K562 (cell line): Measurements from ENCODE around the gene TMEM181. TPM values are rescaled to one million over a fixed set of nuclear protein-coding genes. Genes with fewer than 3 reads are reported as not detected.

Experiments
- CBFA2T3 ChIP-seq: fragments of 450-650 bp; IDR thresholded peaks from 2 replicates; pipeline ENCODE4 v1.6.1; 2017
- HNRNPK ChIP-seq: fragments of 200-400 bp; formaldehyde crosslinking; IDR thresholded peaks from one replicate; pipeline ENCODE4 v1.6.1; 2018; ENCODE audit warnings: mild to moderate bottlenecking, low read depth, low read length; ENCODE audit not compliant: poor library complexity, severe bottlenecking
- MCM3 ChIP-seq: fragments of 450-650 bp; IDR thresholded peaks from 2 replicates; pipeline ENCODE4 v1.6.1; 2016
- MYNN ChIP-seq, 2 experiments: sonication (generic); formaldehyde crosslinking in 1 of 2; IDR thresholded peaks; 2 replicates each; pipeline versions ENCODE4 v1.5.0 to v1.6.1; 2016 to 2020; ENCODE audit warnings: antibody characterized with exemption in 1 of 2, missing genetic modification reagents in 1 of 2
- NCOA1 ChIP-seq: fragments of 450-650 bp; IDR thresholded peaks from 2 replicates; pipeline ENCODE4 v1.6.1; 2016; ENCODE audit warnings: low read depth
- NCOA6 ChIP-seq: fragments of 450-650 bp; IDR thresholded peaks from 2 replicates; pipeline ENCODE4 v1.6.1; 2017; ENCODE audit warnings: mild to moderate bottlenecking
- PCBP1 ChIP-seq: fragments of 200-400 bp; formaldehyde crosslinking; IDR thresholded peaks from 2 replicates; pipeline ENCODE4 v1.6.1; 2018; ENCODE audit warnings: mild to moderate bottlenecking, low read depth, low read length; ENCODE audit not compliant: poor library complexity, severe bottlenecking
- PTRF ChIP-seq: fragments of 450-650 bp; IDR thresholded peaks from 2 replicates; pipeline ENCODE4 v1.6.1; 2016; ENCODE audit warnings: mild to moderate bottlenecking, missing genetic modification characterization, missing compliant biosample characterization
- SMARCA5 ChIP-seq: fragments of 450-650 bp; IDR thresholded peaks from 2 replicates; pipeline ENCODE4 v1.6.1; 2016
- STAT5B ChIP-seq: fragments of 250-450 bp; sonication (Bioruptor Pico); IDR thresholded peaks from 2 replicates; pipeline ENCODE4 v1.8.0; 2021; ENCODE audit warnings: mild to moderate bottlenecking, inconsistent platforms
- TRIM28 ChIP-seq: fragments of 450-650 bp; IDR thresholded peaks from 2 replicates; pipeline ENCODE4 v1.6.1; 2017
- YBX1 ChIP-seq: fragments of 450-650 bp; IDR thresholded peaks from 2 replicates; pipeline ENCODE4 v1.7.1; 2016; ENCODE audit warnings: mild to moderate bottlenecking
- ZNF282 ChIP-seq: sonication (generic); formaldehyde crosslinking; IDR thresholded peaks from 2 replicates; pipeline ENCODE4 v1.8.1; 2023; ENCODE audit warnings: missing genetic modification reagents
- ZNF76 ChIP-seq: fragments of 250-450 bp; sonication (Bioruptor Pico); IDR thresholded peaks from 2 replicates; pipeline ENCODE4 v1.4.0; 2020; ENCODE audit warnings: mild to moderate bottlenecking, moderate library complexity, borderline replicate concordance
- polyA plus RNA-seq, 8 experiments: library from polyadenylated mRNA; depleted of rRNA in 4 of 8; stranded (reverse) in 5 of 8; unstranded in 3 of 8; fragments of >200 nt; fragmentation: Nextera tagmentation in 2 of 8; fragmentation: Illumina TruSeq in 1 of 8; extraction: Ambion mirVana in 2 of 8; extraction: Trizol in 1 of 8; gene quantifications; 2 replicates each; pipeline versions ENCODE4 v1.2.1 to v1.2.3, GENCODE V29; 2011 to 2014; ENCODE audit warnings: inconsistent platforms in 1 of 8, missing spikeins in 1 of 8
- total RNA-seq, 7 experiments: library from RNA; depleted of rRNA in 6 of 7; stranded (reverse); fragments of >200 nt in 6 of 7; fragmentation: Illumina TruSeq in 2 of 7; extraction: Trizol in 2 of 7; gene quantifications; 2 replicates each; pipeline versions ENCODE4 v1.2.1 to v1.2.3, GENCODE V29; 2011 to 2021; ENCODE audit warnings: low replicate concordance in 1 of 7
- TF ChIP-seq, protein P1 (sequence below): fragments of 250-450 bp; sonication (Bioruptor Pico); IDR thresholded peaks from 2 replicates; pipeline ENCODE4 v1.5.0; 2020; ENCODE audit warnings: mild to moderate bottlenecking
- TF ChIP-seq, protein P2 (sequence below), 3 experiments: fragments of 200-800 bp in 1 of 3; fragments of 250-450 bp in 1 of 3; fragments of 450-650 bp in 1 of 3; sonication (Bioruptor Pico) in 1 of 3; sonication (Bioruptor generic) in 1 of 3; formaldehyde crosslinking in 1 of 3; IDR thresholded peaks; 2 replicates each; pipeline versions ENCODE4 v1.6.1 to v1.8.0; 2016 to 2022; ENCODE audit warnings: mild to moderate bottlenecking in 2 of 3, missing genetic modification characterization in 2 of 3, missing compliant biosample characterization in 1 of 3, moderate library complexity in 1 of 3

TMEM181 gene
- total and polyA plus RNA-seq, 9 of the 15 experiments (the other 6 are each of a cell fraction or from before 2014, with no cell fraction given): 5.6 to 27.2 (median 19.9) TPM

DNA sequence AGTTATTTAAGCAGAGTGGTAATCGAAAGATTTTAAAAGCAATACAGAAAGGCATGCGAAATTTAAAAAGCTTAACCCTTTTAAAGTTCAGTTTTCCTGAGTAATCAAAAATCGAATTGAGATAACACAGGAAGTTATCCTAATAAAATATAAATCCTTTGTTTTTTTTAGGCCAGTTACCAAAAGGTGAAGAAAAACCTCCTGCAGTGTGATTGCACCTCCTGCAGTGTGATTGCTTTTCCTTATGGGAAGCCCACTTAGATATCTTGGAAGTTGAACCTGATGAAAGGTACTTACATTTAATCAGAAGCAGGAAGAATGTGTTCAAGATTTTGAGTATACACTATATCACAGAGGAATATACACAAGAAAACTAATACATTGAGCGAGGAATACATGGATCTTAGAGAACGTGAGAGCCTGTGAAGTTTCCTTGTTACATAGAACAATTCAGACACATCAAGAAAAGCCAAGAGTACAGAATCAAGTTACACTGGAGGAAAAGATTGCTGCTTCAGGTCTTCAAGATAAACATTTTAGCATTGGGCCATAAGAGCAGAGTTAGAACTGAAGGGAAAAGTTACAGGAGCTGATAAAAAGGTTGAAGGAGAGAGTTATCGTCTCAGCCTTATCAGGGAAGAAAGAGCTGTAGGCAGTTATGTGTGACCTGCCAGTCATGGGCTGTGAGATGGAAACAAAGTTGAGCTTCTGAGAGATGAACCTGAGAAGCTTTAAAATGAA is 7.7 kb upstream of the TMEM181 start (continued):
- TF ChIP-seq PCBP1 (no peak), STAT5B (CRISPR knock-in tag) (no peak), NCOA6 (no peak), NCOA1 (no peak), CBFA2T3 (peak; percentile 94), SMARCA5 (no peak), YBX1 (no peak), MCM3 (no peak), TRIM28 (no peak), HNRNPK (no peak), PTRF (no peak), ZNF282 (CRISPR knock-in tag) (no peak), MYNN (IDR thresholded peaks at IDR 0.05) (peak; percentile 49; the same call in 1 of the 2 replicates), MYNN (CRISPR knock-in tag; IDR thresholded peaks at IDR 0.05) (no peak), ZNF76 (no peak)
- TF ChIP-seq, protein P1, sequence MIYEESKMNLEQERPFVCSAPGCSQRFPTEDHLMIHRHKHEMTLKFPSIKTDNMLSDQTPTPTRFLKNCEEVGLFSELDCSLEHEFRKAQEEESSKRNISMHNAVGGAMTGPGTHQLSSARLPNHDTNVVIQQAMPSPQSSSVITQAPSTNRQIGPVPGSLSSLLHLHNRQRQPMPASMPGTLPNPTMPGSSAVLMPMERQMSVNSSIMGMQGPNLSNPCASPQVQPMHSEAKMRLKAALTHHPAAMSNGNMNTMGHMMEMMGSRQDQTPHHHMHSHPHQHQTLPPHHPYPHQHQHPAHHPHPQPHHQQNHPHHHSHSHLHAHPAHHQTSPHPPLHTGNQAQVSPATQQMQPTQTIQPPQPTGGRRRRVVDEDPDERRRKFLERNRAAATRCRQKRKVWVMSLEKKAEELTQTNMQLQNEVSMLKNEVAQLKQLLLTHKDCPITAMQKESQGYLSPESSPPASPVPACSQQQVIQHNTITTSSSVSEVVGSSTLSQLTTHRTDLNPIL (CRISPR knock-in tag): no peak
- TF ChIP-seq, protein P2, sequence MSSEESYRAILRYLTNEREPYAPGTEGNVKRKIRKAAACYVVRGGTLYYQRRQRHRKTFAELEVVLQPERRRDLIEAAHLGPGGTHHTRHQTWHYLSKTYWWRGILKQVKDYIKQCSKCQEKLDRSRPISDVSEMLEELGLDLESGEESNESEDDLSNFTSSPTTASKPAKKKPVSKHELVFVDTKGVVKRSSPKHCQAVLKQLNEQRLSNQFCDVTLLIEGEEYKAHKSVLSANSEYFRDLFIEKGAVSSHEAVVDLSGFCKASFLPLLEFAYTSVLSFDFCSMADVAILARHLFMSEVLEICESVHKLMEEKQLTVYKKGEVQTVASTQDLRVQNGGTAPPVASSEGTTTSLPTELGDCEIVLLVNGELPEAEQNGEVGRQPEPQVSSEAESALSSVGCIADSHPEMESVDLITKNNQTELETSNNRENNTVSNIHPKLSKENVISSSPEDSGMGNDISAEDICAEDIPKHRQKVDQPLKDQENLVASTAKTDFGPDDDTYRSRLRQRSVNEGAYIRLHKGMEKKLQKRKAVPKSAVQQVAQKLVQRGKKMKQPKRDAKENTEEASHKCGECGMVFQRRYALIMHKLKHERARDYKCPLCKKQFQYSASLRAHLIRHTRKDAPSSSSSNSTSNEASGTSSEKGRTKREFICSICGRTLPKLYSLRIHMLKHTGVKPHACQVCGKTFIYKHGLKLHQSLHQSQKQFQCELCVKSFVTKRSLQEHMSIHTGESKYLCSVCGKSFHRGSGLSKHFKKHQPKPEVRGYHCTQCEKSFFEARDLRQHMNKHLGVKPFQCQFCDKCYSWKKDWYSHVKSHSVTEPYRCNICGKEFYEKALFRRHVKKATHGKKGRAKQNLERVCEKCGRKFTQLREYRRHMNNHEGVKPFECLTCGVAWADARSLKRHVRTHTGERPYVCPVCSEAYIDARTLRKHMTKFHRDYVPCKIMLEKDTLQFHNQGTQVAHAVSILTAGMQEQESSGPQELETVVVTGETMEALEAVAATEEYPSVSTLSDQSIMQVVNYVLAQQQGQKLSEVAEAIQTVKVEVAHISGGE (CRISPR knock-in tag; IDR thresholded peaks at IDR 0.05): 0 out of 6 replicates have a peak, but pooled peaks of 1 of the 3 experiments have one; percentile 12
